CD4-positive, alpha-beta T cell treated with Interleukin-6 at 100 ng/mL for 8 hours (primary cell): ENCODE data around the gene KIF26B.

Experiments used
- DNase-seq: peaks from one replicate; pipeline ENCODE4 v3.0.0-alpha.2; 2020; ENCODE audit warnings: mixed read lengths, low spot score

Gene KIF26B

GRCh38 chr1:245241526-245242130, 86.8 kb downstream of the KIF26B start:
- no peak for DNase-seq

DNA sequence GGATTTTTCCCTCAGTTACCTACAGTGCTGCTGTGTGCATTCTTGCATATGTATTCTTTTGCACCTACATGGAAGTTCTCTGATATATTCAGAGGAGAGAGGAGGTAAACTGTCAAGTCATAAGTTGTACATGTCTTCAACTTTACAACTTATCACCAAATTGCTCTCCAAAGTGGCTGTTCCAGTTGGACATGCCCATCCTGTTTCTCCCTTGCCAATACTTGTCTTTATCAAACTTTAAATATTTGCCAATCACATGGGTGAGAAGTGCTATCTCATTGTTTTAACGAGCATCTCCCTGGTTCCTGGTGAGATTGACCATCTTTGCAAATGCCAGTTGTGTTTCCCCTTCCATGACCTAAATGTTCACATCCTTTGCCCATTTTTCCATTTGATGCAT, 88.2 kb downstream of the KIF26B start:
- no peak for DNase-seq

- no peak for DNase-seq
Measured at GRCh38 chr1:245245021-245245667, 90.4 kb downstream of the KIF26B start.

DNA sequence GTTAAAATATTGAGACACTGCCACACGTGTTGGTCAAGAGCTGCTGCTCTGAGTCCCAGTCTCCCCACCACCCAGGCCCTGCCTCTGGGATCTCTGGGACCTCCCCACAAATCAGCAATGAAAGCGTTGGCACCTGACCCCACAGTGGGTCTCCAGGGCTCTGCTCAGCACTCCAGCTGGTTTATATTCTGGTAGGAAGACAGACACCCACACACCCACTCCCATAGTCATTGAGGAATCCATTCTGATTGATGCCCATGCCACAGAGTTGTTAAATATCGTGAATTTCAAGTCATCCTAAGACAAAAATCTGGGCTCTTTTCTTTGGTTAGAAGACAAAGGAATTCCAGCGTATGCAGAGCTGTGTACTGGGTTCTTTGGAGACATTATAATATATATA, 91.6 kb downstream of the KIF26B start:
- no peak for DNase-seq

GRCh38 chr1:245247356-245247755, 92.6 kb downstream of the KIF26B start:
- no peak for DNase-seq

- no peak for DNase-seq
Measured at GRCh38 chr1:245247801-245248200, 93.0 kb downstream of the KIF26B start.

GRCh38 chr1:245248231-245248731, 93.5 kb downstream of the KIF26B start:
- no peak for DNase-seq

DNA sequence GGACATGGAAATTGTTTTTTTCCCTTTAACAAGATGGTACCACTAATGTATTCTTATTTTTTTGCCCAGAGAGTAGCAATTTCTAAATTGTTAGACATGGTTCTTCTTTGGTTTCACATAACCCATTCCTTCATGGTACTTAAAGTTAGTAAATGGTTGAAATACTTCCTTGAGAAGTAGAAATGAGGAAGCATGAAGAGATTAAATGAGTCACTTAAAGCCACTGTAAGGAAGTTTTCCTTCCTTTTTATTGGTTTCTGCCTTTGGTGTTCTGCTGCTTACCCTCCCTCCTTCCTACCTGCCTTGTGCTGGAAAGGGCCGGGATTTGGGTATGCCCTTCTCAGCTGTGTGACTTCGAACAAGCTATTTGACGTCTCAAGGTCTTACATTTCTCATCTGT, 101.0 kb downstream of the KIF26B start:
- no peak for DNase-seq

DNA sequence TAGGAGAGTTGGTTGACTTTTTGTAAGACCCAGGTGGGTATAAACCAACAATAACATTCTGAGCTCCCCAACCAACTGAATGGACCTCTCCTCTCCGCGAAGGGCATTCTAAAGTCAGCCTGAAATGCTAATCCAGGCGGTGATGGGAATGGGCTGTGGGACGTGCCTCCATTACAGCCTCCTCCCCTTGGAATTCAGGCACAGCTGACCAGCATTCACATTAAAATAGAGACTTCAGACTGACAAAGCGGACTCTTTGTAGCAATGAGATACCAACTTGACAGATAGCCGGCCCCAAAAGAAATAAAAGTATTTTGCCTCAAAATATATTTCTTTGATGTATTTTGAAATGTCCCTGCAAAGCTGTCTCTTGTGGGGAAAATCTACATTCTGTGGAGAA, 101.7 kb downstream of the KIF26B start:
- no peak for DNase-seq

DNA sequence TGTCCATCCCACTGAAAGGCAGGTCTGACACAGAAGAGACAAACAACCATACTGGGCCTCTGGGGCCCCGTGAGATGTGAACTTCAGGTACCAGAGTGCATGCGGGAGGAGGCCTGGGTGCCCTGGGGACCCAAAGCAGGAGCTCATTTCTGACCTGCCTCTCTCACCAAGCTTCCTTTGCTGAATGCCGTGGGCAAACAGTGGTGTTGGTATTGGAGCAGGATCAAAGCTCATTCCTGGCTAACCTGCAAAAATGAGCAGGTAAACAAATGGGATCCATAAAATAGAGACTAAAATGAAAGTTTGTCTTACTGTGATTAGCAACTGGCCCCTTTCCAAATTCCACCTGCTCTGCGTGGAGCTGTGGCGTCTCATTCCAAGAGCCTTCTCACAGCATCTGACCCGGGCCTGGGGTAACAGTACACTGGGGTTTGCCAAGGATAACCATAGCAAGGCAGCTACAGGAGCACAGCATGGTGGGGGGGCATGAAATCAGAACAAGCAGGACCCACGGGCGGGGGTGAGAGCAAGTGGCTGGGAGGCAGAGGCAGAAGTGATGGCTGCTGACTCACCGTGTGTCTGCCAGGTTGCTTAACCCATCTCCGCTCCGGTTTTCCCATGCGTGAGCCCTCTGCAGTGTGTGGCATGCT, 103.6 kb downstream of the KIF26B start:
- no peak for DNase-seq

DNA sequence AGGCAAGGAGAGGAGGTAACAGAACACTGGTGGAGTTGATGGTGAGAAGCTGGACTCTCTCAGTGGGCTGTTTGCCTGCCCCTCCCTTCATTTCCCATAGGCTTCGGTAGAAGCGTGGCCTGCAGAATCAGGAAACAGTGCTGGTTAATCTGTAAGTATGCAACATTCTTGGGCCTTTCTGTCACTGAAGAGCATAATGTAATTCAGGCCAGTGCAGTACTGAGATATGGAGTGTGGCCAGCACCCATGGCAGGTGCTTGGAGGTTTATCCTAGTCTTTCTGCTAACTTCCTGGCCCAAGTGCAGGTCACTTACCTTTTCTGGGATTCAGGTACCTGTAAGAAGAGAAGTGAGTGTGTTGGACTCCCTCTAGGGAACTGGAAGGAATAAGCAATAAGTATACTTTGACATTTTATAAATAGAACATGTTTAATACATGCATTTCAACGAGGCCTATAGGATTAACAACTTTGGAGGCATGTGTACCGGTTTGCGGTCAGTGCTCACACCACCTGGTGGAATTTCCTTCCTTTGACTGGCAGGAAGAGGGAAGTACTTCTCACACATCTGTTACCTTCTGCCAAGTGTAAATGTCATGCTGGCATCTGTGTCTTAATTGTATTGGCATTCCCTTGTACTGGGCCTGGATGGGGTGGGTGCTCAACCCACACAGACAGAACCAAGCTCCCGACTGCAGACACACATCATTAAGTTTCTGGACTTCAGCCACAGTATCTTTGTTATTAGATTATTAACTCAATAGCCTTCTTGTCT, 105.5 kb downstream of the KIF26B start:
- DNase-seq: no peak

DNA sequence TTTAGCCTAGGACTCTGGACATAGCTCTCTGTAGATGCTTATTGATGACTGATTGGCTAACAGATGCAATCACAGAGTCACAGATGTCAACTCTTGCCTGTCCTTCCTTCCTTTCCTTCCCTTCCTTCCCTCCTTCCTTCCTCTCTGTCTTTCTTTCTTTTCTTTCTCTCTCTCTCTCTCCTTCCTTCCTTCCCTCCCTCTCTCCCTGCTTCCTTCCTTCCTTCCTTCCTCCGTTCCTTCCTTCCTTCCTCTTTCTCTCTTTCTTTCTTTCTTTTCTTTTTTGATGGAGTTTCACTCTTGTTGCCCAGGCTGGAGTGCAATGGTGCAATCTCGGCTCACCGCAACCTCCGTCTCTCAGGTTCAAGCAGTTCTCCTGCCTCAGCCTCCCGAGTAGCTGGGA, 106.1 kb downstream of the KIF26B start:
- no peak for DNase-seq

- DNase-seq: no peak
Measured at GRCh38 chr1:245261786-245262185, 107.0 kb downstream of the KIF26B start.

GRCh38 chr1:245263529-245264095, 108.8 kb downstream of the KIF26B start:
- DNase-seq: no peak

DNA sequence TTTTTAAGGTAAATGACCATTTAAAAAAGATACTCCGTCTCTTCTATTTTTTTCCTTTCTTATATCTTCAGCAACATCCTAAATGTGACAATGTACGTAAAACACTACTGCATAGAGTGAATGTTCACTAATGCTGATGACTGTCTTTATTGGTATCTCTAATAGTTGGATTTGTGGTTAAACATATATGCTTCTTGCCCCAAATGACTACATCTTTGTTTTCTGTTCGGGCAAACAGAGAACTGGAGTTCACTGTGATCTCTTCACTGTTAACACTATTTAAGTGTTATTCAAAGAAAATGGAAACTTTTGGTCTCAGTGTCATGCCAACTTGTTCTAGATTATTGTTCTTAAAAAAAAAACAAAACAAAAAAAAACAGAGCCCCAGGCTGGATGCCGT, 109.4 kb downstream of the KIF26B start:
- DNase-seq: no peak

GRCh38 chr1:245266105-245266504, 111.3 kb downstream of the KIF26B start:
- DNase-seq: no peak

- no peak for DNase-seq
Measured at GRCh38 chr1:245270063-245270462, 115.3 kb downstream of the KIF26B start.

DNA sequence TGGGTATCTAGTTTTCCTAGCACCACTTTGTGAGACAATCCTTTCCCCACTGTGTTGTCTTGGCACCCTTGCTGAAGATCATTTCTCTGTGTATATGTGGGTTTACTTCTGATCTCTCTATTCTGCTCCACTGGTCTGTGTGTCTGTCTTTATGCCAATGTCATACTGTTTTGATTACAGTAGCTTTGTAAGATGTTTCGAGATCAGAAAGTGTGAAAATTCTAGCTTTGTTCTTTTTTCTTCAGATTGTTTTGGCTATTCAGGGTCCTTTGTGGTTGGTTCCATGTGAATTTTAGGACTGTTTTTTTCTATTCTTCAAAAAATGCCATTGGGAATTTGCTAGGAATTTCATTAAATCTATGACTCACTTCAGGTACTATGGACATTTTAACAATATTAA, 116.2 kb downstream of the KIF26B start:
- no peak for DNase-seq

DNA sequence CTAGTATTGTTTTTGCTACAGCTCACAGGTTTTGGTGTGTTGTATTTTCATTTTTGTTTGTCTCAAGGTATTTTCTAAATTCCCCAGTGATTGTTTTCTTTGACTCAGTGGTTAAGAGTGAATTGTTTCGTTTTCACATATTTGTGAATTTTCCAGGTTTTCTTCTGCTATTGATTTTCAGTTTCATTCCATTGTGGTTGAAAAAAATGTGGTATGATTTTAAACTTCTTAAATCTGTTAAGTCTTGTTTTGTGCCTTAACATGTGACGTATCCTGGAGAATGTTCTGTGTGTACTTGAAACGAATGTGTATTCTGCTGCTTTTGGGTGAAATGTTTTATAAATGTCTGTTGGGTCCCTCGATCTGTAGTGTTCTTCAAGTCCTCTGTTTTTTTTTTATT, 117.9 kb downstream of the KIF26B start:
- no peak for DNase-seq

- no peak for DNase-seq
Measured at GRCh38 chr1:245276445-245276844, 121.7 kb downstream of the KIF26B start.

- DNase-seq: no peak
Measured at GRCh38 chr1:245277276-245277675, 122.5 kb downstream of the KIF26B start.

- no peak for DNase-seq
Measured at GRCh38 chr1:245278846-245279245, 124.1 kb downstream of the KIF26B start.
